Erythroblast (primary cell): ENCODE measurements around the gene APPL2.

Experiments
- GATA1 ChIP-seq: IDR thresholded peaks from 2 replicates; pipeline ENCODE4 v1.6.1; 2011; ENCODE audit warnings: low read depth, mild to moderate bottlenecking, control low read depth, low read length, moderate library complexity
- POLR2A ChIP-seq: IDR thresholded peaks from 2 replicates; pipeline ENCODE4 v1.6.1; 2011; ENCODE audit warnings: mild to moderate bottlenecking, low read length

DNA sequence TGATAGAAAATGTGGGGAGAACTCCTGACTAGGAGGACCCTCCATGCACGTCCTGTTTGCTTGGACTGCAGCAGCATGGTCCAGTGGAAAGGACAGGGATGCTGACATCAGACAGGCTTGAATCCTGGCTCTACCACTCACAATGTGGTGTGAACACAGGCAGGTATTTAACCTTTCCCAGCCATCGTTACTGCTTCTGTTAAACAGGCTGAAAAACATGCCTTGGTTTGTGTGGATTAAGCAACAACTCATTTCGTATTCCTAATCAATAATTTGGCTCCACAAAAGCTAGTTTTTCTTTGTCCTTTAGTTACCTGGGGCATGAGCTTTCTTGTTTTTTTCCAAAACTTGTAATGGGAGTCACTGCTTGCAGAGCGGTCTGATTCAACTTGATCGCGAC, 41.0 kb downstream of the APPL2 start:
- no peak for TF ChIP-seq POLR2A
- TF ChIP-seq GATA1, result no peak
